ENCODE results near the gene MROH7.

Gene MROH7

DNA sequence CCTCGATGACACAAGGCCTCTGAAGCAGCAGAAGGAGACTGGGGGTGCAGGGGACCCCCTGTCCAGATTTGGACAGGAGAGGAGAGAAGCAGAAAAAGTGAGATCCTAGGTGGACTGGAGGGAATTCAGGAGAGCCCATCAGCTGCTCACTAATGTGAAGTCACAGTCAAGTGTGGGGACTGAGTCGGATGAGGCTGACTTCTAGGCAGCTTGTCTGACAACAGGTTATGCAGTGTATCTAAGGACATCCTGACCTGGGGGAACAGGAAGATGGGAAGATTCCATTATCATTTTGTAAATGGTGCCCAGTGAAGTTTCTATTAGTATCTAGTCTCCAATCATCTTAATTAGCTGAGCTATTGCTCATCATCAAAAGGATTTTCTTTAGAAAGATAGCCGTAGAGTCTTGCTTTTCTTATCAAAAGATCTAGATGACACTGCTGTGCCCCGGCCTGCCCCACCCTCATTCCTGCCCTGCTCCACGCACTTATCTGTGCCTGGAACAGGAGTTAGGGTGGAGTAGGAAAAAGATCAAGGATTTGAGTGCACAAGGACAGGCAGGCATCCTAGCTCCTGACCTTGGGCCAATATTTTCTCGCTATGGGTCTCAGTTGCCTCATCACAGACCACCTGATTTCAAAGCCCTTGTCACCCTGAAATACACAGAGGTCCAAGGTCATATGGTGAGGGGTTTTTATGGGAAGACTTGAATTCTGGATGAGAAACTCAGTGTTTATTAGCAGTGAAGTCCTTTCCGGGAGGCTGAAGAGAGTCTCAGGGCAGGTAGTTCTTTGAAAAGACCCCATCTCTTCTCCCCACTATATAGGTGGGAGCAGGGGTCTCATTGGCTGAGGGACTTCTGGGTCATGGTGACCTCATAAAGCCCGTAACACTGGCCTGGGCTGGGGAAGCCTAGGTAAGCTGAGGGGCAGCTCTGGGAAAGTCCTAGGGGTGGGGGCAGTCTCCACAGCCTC lies at the start of gene MROH7:
Gene MROH7 (plus strand): TSS at position 924 of the 974 bp plus-strand sequence. CDS start 11,141 bp downstream, outside the sequence.
- DNase-seq: no peak

GRCh38 chr1:54593571-54594160 lies 47.9 kb upstream of the MROH7 start:
- DNase-seq: no peak

DNA sequence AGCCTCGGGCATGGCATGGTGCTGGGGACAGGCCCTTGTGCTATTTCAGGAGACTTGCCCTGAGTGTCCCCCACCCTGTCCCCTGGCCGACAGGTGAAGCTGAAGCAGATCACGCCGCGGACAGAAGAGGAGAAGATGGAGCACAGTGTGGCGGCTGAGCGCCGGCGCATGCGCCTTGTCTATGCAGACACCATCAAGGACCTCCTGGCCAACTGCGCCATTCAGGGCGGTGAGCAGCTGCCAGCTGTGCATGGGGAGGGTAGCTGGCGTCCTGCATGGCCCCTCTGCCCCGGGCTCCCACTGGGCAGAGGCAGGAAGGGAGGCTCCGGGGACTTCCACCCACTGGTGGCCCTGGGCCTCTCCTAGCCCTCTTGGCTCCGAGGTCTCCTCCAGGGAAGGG lies 47.1 kb upstream of the MROH7 start:
- no peak for DNase-seq

DNA sequence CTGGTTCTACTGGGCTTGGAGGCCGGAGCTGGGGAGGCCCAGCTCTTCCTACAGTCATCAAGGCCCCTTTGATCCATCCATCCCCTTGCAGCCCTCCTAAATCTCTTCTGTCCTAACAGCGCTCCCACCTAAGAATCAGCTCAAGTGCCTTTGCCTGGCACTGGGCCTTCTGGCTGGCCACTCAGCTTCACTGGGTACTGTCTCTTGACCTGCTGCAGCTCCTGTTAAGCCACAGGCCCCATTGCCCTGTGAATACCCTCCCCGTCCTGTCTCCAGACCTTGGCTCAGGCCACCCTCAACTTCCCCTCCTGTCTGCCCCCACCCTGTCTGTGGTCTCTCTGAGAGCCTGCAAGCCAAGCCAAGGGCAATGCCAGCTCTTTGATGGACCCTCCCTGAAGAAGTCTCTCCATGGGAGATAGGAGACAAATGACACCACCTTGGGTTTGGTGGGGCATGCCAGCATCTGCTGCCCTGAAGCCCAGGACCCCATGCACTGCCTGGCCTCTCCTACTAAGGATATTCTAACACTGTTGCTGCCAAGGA lies 45.6 kb upstream of the MROH7 start:
- DNase-seq: no peak

DNA sequence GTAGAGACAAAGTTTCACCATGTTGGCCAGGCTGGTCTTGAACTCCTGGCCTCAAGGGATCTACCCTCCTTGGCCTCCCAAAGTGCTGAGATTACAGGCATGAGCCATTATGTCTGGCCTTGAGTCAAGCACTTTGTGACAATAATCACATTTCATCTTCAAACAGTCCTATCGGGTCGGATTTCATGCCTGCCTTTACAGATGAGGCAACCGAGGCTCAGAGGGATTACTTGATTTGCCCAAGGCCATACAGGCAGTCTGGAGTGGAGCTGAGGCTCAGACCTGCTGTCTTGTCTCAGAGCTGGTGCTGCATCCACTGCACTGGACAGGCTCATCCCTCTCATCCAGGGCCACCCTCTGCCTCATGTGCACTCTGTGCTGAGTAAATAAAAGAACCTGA lies 44.8 kb upstream of the MROH7 start:
- DNase-seq: no peak

- DNase-seq: no peak
Observed at GRCh38 chr1:54597455-54598030, 44.0 kb upstream of the MROH7 start.

GRCh38 chr1:54599211-54599823 lies 42.3 kb upstream of the MROH7 start:
- no peak for DNase-seq

DNA sequence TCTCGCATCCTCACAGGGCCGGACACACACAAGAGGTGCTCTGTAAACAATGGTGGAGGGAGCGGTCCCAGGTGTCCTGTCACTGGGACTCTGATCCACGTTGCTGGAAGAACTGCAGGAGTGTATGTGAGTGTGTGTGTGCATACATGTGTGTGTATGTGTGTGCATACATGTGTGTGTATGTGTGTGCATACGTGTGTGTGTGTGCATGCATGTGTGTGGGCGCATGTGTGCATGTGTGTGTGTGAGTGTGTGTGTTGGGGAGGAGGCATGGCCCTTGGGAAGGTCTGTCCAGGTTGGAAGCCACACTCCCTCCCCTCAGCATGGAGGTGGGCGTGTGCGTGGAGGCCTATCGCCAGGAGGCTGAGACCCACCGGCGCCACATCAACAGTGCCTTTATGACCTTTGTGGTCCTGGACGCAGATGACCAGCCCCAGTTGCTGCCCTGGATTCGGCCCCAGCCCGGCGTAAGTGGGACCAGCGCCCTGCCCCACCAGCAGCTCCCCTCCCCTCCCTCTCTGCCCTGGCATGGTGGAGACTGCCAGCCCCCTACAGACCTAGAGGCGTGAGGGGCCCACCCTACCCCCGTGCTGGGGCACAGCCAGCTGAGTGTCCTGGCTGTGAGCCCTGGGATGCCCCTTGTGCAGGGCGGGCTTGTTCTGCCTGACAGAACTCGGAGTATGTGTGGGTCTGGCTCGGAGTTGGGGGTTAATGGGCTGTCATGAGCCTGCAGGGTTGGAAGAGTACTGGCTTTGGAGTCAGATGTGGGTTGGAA lies 40.5 kb upstream of the MROH7 start:
- DNase-seq: no peak

GRCh38 chr1:54601730-54602129 lies 39.9 kb upstream of the MROH7 start:
- DNase-seq: no peak

DNA sequence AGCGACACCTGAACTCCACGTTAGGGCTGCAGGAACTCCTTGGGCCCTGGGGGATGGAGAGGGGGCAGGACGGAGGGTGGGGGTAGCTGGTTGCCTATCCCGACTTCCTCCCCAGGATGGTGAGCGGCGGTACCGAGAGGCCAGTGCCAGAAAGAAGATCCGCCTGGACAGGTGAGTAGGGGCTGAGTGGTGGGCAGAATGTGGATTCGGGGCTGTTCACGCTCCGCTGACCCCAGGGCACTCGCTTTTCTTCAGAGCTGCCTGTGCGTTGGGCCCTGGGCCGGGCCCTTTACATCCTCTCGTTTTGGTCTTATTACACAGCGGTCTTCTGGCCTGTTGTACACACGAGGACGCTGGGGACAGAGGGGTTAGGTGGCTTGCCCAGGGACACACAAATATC lies 39.0 kb upstream of the MROH7 start:
- DNase-seq: no peak

DNA sequence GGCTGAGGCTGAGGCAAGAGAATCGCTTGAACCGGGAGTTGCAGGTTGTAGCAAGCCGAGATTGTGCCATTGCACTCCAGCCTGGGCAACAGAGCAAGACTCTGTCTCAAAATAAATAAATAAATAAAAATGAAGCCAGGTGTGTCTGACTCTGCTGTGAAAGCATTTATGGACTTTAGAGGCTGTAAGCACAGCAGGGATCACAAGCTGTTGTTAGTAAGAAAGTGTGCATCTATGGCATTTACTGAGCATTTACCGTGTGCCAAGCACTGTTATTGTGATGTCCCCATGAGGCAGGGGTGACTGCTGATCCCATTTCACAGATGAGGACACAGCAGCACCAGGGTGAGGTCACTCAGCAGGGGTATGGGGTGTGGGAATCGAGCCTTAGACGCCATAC lies 38.3 kb upstream of the MROH7 start:
- DNase-seq: no peak

GRCh38 chr1:54604051-54604450 lies 37.5 kb upstream of the MROH7 start:
- DNase-seq: no peak

DNA sequence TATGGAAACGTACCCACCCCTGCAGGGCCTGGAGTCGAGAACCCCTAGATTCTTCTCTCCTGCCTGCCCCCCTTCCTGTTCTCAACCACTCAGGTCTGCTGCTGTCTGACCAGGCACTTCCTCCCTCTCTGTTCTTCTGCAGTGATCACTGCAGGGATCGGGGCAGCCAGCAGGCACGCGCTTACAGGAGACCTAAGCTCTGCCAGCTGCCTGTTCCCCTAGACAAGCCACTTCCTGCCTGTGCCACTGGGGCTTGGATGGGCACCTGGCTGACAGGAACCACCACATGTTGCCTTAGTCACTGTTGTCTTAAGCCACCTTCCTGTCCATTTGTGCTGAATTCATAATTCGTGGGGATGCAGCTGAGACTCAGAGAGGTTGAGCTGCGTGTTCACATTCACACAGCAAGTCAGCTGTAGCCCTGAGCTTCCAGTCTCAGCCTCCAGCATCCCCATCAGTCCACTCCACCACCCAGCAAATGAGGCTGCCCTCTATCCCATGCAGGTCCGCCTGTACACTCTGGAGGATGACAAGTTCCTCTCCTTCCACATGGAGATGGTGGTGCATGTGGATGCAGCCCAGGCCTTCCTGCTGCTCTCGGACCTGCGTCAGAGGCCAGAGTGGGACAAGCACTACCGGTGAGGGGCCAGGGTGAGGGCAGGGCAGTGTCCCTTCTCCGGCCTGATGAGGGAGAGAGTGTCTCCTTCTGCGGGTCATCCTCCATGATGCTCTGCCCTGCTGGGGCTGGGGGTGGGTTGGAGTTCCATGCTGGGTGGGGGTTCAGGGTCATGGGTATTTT lies 36.8 kb upstream of the MROH7 start:
- DNase-seq: no peak

GRCh38 chr1:54606096-54606989 lies 35.2 kb upstream of the MROH7 start:
- no peak for DNase-seq

- DNase-seq: no peak
Observed at GRCh38 chr1:54606990-54607325, 34.6 kb upstream of the MROH7 start.

GRCh38 chr1:54607821-54608565 lies 33.6 kb upstream of the MROH7 start:
- no peak for DNase-seq

- no peak for DNase-seq
Observed at GRCh38 chr1:54608566-54609230, 32.9 kb upstream of the MROH7 start.

GRCh38 chr1:54609301-54609921 lies 32.2 kb upstream of the MROH7 start:
- no peak for DNase-seq

GRCh38 chr1:54610048-54610447 lies 31.5 kb upstream of the MROH7 start:
- DNase-seq: no peak

Measured in NCI-H1092 (cell line).